ENCODE data around the gene ERG. TPM values are rescaled to one million over a fixed set of nuclear protein-coding genes. Genes with fewer than 3 reads are reported as not detected.

ERG gene
- total and polyA plus RNA-seq, 2 donors from 2014 or later, result 6.6 to 29.6 TPM

DNA sequence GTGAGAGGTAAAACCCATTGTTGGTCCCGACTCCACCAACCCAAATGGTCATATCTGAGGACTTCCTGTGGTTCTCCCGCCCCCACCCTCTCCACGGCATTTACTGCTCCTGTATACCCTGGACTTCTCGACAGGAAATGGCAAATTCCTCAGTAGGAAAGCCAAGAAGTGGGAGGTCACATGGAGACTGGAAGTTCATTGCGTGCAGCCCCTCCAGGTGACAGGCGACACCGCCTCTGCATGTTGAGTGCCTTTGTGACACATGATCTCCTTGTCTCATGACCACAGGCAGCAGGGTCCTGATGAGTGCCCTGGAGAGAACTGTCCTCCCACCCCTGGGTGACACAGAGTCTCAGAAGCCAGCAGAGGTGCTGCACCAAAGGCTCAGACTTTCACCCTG lies 24.2 kb downstream of the ERG start:
- Histone ChIP-seq H3K27me3 (ENCODE audit: control insufficient read depth, insufficient read depth, low read length) (no peaks in the 10 kb centered on the region), H3K36me3 (ENCODE audit: control insufficient read depth in 2 of 3, insufficient read depth in 3 of 3, low read length in 3 of 3) (no peaks in the 10 kb centered on the region), H3K4me1 (ENCODE audit: control insufficient read depth in 2 of 3, insufficient read depth in 2 of 3, low read depth in 1 of 3, low read length in 3 of 3) (peaks cover 0 to 2% (median 0%) of the 10 kb centered on the region in 3 donors), H3K9ac (ENCODE audit: low read length in 3 of 3) (no peak overlapping the region), H3K4me3 (ENCODE audit: low read length in 3 of 3) (no peak overlapping the region), H3K27ac (ENCODE audit: low read depth in 2 of 2, low read length in 2 of 2) (no peak overlapping the region), H3K9me3 (ENCODE audit: control insufficient read depth in 2 of 3, insufficient read depth in 1 of 3, low read length in 3 of 3) (no peaks in the 10 kb centered on the region)
- TF ChIP-seq, protein P1, sequence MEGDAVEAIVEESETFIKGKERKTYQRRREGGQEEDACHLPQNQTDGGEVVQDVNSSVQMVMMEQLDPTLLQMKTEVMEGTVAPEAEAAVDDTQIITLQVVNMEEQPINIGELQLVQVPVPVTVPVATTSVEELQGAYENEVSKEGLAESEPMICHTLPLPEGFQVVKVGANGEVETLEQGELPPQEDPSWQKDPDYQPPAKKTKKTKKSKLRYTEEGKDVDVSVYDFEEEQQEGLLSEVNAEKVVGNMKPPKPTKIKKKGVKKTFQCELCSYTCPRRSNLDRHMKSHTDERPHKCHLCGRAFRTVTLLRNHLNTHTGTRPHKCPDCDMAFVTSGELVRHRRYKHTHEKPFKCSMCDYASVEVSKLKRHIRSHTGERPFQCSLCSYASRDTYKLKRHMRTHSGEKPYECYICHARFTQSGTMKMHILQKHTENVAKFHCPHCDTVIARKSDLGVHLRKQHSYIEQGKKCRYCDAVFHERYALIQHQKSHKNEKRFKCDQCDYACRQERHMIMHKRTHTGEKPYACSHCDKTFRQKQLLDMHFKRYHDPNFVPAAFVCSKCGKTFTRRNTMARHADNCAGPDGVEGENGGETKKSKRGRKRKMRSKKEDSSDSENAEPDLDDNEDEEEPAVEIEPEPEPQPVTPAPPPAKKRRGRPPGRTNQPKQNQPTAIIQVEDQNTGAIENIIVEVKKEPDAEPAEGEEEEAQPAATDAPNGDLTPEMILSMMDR (IDR thresholded peaks at IDR 0.05; ENCODE audit: borderline replicate concordance, extremely low read depth, insufficient read depth), result no peak
- DNase-seq (peak in 3 of 5 donors; percentile 25 to 60 (median 35)), FAIRE-seq (no peak)
- intact Hi-C loops (cut with DNase I), result no loop called here

DNA sequence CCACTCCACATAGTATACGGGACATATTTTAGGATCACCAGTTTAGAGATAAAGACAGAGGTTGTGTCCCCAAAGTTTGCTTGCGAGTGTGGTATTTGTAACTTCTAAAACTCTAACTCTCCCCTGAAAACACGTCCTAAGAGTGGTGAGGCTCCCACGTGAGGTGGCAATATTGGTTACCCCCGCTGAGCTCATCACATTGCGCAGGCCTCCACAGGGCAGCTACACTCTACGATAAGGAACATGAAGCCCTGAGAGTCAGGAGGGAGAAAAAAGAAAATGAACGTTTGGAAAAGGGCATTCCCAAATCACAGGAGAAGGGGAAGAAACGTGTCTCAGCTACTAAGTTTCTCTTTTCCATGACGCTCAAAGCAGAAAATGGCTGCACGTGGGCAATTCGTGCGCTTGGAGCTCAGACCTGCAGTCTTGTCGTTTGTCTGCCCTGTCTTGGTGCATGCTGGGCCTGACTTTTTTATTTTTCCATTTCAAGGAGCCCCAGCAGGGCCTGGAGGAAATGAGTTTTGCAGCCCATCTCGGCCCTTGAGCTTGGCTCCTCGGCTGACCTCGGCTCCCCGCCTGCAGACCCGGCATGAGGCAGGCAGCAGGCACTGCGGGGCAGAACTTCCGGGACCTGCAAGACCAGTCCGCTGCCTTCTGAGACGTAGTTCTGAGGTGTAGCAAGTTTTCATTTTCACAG lies 25.7 kb downstream of the ERG start:
- Histone ChIP-seq H3K36me3 (ENCODE audit: control insufficient read depth in 2 of 3, insufficient read depth in 3 of 3, low read length in 3 of 3) (no peaks in the 10 kb centered on the region), H3K4me1 (ENCODE audit: control insufficient read depth in 2 of 3, insufficient read depth in 2 of 3, low read depth in 1 of 3, low read length in 3 of 3) (peaks cover 0 to 2% (median 0%) of the 10 kb centered on the region in 3 donors), H3K9me3 (ENCODE audit: control insufficient read depth in 2 of 3, insufficient read depth in 1 of 3, low read length in 3 of 3) (no peaks in the 10 kb centered on the region), H3K9ac (ENCODE audit: low read length in 3 of 3) (no peak overlapping the region), H3K4me3 (ENCODE audit: low read length in 3 of 3) (no peak overlapping the region), H3K27me3 (ENCODE audit: control insufficient read depth, insufficient read depth, low read length) (no peaks in the 10 kb centered on the region), H3K27ac (ENCODE audit: low read depth in 2 of 2, low read length in 2 of 2) (no peak overlapping the region)
- TF ChIP-seq, protein P1 (IDR thresholded peaks at IDR 0.05; ENCODE audit: borderline replicate concordance, extremely low read depth, insufficient read depth), result no peak
- intact Hi-C loops (cut with DNase I), result no loop called here
- DNase-seq, result no peak
- FAIRE-seq, result no peak

DNA sequence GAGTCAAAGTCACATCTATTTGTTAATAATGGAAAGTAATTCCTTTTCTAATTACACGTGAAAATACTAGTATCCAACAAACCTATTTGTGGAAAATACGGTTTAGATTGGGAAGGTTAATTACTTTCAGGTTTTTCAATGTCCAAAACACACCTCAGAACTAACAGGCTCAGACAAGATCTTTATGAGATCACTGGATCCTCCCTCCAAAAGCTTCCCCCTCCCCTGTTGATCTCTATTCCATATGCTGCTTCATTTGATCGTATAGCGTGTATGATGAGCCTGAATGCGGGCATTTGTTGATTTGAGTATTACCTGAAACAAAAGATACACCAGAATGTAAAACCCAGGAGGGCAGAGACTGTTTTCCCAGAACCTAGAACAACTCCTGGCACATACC lies 26.5 kb downstream of the ERG start:
- FAIRE-seq, result no peak
- no peaks in the 10 kb centered on the region for H3K36me3 ChIP-seq (ENCODE audit: control insufficient read depth in 2 of 3, insufficient read depth in 3 of 3, low read length in 3 of 3)
- intact Hi-C loops (cut with DNase I), result no loop called here
- H3K4me1 ChIP-seq (ENCODE audit: control insufficient read depth in 2 of 3, insufficient read depth in 2 of 3, low read depth in 1 of 3, low read length in 3 of 3), result peaks cover 0 to 2% (median 0%) of the 10 kb centered on the region in 3 donors
- H3K27me3 ChIP-seq (ENCODE audit: control insufficient read depth, insufficient read depth, low read length), result no peaks in the 10 kb centered on the region
- no peak overlapping the region for H3K27ac ChIP-seq (ENCODE audit: low read depth in 2 of 2, low read length in 2 of 2)
- TF ChIP-seq, protein P1 (IDR thresholded peaks at IDR 0.05; ENCODE audit: borderline replicate concordance, extremely low read depth, insufficient read depth), result no peak
- H3K4me3 ChIP-seq (ENCODE audit: low read length in 3 of 3), result no peak overlapping the region
- H3K9ac ChIP-seq (ENCODE audit: low read length in 3 of 3), result no peak overlapping the region
- H3K9me3 ChIP-seq (ENCODE audit: control insufficient read depth in 2 of 3, insufficient read depth in 1 of 3, low read length in 3 of 3), result no peaks in the 10 kb centered on the region
- DNase-seq, result no peak
